Heart left ventricle (tissue), 13 donors: Measurements from ENCODE around the gene ZNHIT3.

Experiments used
- CTCF ChIP-seq, 12 donors: fragments of 200-600 bp; sonication (generic) in 4 of 12; IDR thresholded peaks; one replicate each; pipeline versions ENCODE4 v1.5.0 to v1.8.0; 2018 to 2022; ENCODE audit warnings: antibody characterized with exemption in 12 of 12, mild to moderate bottlenecking in 5 of 12
- POLR2A ChIP-seq, 2 donors: fragments of 450-650 bp; IDR thresholded peaks; one replicate each; pipeline ENCODE4 v1.6.1; 2017; ENCODE audit warnings: antibody characterized with exemption in 2 of 2, mild to moderate bottlenecking in 2 of 2, moderate library complexity in 2 of 2
- donor health status: ischemic (EF 13 %, LVEDD 7.1; RV severe dilation, severe dysfunction).
- donor health status: DM: no; HTN: yes; CAD: no.
- donor health status: DM: no; HTN: no; CAD: no.
- donor health status: ischemic (EF 25% LVEDD 6.9; RV normal size, moderate dysfunction).
- donor health status: ischemic (EF 25% LVEDD 5.7; RV mildly dilated, moderate dysfunction).
- donor health status: ischemic (EF 35%, LVEDD 5.7; RV mildly dilated, moderate dysfunction).
- donor health status: nonischemic (EF 11% LVEDD 7.7; RV severe dilation, severe dysfunction).
- donor health status: DM: yes; HTN: yes; CAD: no.
- donor health status: PGD.
- donor health status: ischemic (EF 29% LVEDD 5.4; RV normal size, mild dysfunction).
- donor health status: nonischemic (EF 23%, LVEDD 6.1; RV moderate dilation, normal function).

DNA sequence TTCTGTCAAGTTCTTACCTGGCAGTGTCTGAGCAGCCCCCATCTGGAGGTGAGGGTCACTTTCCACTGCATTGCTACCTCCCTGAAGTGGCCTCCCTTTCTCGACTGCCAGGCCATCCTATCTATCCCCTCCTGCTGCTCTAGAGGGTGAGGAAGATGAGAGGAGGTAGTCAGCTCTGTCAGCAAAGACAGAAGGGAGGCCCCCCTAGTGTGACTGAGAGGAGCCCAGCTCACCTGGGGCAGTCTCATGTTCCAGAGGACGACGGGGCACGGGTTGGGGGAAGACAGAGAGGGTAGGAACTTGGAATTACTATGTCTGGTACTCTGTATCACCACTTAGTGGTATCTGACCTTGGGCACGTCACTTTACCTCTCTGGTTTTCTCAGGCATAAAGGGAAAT lies 26.2 kb downstream of the ZNHIT3 start:
- TF ChIP-seq POLR2A (IDR thresholded peaks at IDR 0.05), result no peak
- no peak for TF ChIP-seq CTCF (IDR thresholded peaks at IDR 0.05)
